Adrenal gland (tissue), 5 donors: ENCODE data around the gene ACAN.

Source experiments
- CTCF ChIP-seq, 6 experiments: fragments of 450-650 bp in 4 of 6; fragments of 200-600 bp in 2 of 6; sonication (generic) in 1 of 6; IDR thresholded peaks; 1 replicate in 5 of 6; 2 replicates in 1 of 6; pipeline versions ENCODE4 v1.5.1 to v1.8.0; 2016 to 2021; ENCODE audit warnings: antibody characterized with exemption in 6 of 6, mild to moderate bottlenecking in 2 of 6, moderate library complexity in 1 of 6
- POLR2A ChIP-seq, 2 donors: fragments of 450-650 bp; IDR thresholded peaks; one replicate each; pipeline ENCODE4 v1.6.1; 2017; ENCODE audit warnings: antibody characterized with exemption in 2 of 2, mild to moderate bottlenecking in 2 of 2, moderate library complexity in 1 of 2
- donor health status: DM: no; HTN: no; CAD: no.

- TF ChIP-seq CTCF (IDR thresholded peaks at IDR 0.05): no peak
- no peak for TF ChIP-seq POLR2A (IDR thresholded peaks at IDR 0.05)
Measured at GRCh38 chr15:88908123-88908522, 104.9 kb downstream of the ACAN start.
